ENCODE measurements around the gene NCK1.

DNA sequence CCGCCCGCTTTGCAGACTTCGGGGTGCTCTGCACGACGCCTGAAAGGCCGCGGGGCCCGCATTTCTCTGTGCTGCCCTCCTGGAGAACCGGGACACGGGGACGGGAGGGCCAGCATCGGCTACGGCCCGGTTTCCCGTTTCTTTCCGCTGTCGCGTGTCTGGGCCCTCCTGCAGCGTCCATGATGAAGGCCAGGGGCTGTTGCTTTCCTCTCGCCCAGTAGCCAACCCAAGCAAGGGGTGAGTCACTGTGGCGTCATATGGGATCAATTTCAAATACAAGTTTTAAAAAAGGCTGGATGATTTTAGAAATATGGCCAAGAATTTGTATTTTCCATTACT, 42.6 kb upstream of the NCK1 start:
- TF ChIP-seq, protein P1, sequence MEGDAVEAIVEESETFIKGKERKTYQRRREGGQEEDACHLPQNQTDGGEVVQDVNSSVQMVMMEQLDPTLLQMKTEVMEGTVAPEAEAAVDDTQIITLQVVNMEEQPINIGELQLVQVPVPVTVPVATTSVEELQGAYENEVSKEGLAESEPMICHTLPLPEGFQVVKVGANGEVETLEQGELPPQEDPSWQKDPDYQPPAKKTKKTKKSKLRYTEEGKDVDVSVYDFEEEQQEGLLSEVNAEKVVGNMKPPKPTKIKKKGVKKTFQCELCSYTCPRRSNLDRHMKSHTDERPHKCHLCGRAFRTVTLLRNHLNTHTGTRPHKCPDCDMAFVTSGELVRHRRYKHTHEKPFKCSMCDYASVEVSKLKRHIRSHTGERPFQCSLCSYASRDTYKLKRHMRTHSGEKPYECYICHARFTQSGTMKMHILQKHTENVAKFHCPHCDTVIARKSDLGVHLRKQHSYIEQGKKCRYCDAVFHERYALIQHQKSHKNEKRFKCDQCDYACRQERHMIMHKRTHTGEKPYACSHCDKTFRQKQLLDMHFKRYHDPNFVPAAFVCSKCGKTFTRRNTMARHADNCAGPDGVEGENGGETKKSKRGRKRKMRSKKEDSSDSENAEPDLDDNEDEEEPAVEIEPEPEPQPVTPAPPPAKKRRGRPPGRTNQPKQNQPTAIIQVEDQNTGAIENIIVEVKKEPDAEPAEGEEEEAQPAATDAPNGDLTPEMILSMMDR (IDR thresholded peaks at IDR 0.05; ENCODE audit: insufficient read depth, low read length) = no peak
- TF ChIP-seq POLR2AphosphoS5 (IDR thresholded peaks at IDR 0.05; ENCODE audit: low read depth) (no peak), SPI1 (IDR thresholded peaks at IDR 0.05; ENCODE audit: borderline replicate concordance, low read depth) (no peak), GABPA (IDR thresholded peaks at IDR 0.05; ENCODE audit: low read depth) (no peak)
- TF ChIP-seq, protein P2, sequence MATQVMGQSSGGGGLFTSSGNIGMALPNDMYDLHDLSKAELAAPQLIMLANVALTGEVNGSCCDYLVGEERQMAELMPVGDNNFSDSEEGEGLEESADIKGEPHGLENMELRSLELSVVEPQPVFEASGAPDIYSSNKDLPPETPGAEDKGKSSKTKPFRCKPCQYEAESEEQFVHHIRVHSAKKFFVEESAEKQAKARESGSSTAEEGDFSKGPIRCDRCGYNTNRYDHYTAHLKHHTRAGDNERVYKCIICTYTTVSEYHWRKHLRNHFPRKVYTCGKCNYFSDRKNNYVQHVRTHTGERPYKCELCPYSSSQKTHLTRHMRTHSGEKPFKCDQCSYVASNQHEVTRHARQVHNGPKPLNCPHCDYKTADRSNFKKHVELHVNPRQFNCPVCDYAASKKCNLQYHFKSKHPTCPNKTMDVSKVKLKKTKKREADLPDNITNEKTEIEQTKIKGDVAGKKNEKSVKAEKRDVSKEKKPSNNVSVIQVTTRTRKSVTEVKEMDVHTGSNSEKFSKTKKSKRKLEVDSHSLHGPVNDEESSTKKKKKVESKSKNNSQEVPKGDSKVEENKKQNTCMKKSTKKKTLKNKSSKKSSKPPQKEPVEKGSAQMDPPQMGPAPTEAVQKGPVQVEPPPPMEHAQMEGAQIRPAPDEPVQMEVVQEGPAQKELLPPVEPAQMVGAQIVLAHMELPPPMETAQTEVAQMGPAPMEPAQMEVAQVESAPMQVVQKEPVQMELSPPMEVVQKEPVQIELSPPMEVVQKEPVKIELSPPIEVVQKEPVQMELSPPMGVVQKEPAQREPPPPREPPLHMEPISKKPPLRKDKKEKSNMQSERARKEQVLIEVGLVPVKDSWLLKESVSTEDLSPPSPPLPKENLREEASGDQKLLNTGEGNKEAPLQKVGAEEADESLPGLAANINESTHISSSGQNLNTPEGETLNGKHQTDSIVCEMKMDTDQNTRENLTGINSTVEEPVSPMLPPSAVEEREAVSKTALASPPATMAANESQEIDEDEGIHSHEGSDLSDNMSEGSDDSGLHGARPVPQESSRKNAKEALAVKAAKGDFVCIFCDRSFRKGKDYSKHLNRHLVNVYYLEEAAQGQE (IDR thresholded peaks at IDR 0.05; ENCODE audit: insufficient replicate concordance, low read depth) = no peak
